GM19467 (cell line): ENCODE data around the gene CERS2.

Experiments used
- ATAC-seq: cut with Tn5 transposase; IDR thresholded peaks from one replicate; pipeline ENCODE4 v1.9.1; 2021; ENCODE audit warnings: mild to moderate bottlenecking, moderate library complexity; ENCODE audit not compliant: unreplicated experiment

The CERS2 gene

GRCh38 chr1:150922519-150922975, 52.1 kb downstream of the CERS2 start:
- ATAC-seq: peak; percentile 35

DNA sequence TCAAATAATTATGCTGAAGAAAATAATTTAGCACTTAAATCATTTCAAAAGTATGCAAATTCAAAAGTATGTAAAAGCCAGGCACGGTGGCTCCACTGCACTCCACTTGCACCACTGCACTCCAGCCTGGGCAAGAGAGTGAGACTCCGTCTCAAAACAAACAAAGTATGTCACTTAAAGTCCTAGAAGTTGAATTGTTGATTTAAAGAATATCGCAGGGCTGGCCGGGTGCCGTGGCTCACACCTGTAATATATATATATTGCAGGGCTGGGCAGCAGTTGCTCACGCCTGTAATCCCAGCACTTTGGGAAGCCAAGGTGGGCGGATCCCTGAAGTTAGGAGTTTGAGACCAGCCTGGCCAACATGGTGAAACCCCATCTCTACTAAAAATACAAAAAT, 57.2 kb downstream of the CERS2 start:
- ATAC-seq: no peak
